Stimulated activated CD8-positive, alpha-beta memory T cell treated with anti-CD3 and anti-CD28 coated beads, Interleukin-4, amount 100 ng/mL, for 48 hours (primary cell): ENCODE data around the gene LFNG.

Experiments
- DNase-seq: peaks from one replicate; pipeline ENCODE4 v3.0.0-alpha.2; 2020

LFNG gene

GRCh38 chr7:2576742-2577491 lies 57.3 kb downstream of the LFNG start:
- DNase-seq = no peak
